KOPT-K1 (cell line): Measurements from ENCODE around the gene GFRA1.

Experiments
- H3K27ac ChIP-seq: fragments of 200-600 bp; sonication (generic); 2 replicates; pipeline ENCODE4 v1.5.1; 2016; ENCODE audit warnings: antibody characterized with exemption, mild to moderate bottlenecking, low read depth, low read length; ENCODE audit not compliant: poor library complexity, severe bottlenecking
- H3K36me3 ChIP-seq: fragments of 200-600 bp; sonication (generic); 2 replicates; pipeline ENCODE4 v1.5.1; 2017; ENCODE audit warnings: antibody characterized with exemption, mild to moderate bottlenecking, low read length, moderate library complexity; ENCODE audit not compliant: insufficient read depth
- H3K9me3 ChIP-seq: fragments of 200-600 bp; sonication (generic); 2 replicates; pipeline ENCODE4 v1.5.1; 2017; ENCODE audit warnings: antibody characterized with exemption, low read length, mild to moderate bottlenecking; ENCODE audit not compliant: insufficient read depth, poor library complexity, severe bottlenecking

Gene GFRA1

GRCh38 chr10:116201670-116202430 lies 71.2 kb downstream of the GFRA1 start:
- Histone ChIP-seq H3K9me3 (no peaks in the 10 kb centered on the region), H3K27ac (no peak overlapping the region), H3K36me3 (no peaks in the 10 kb centered on the region)

GRCh38 chr10:116201011-116201410 lies 72.0 kb downstream of the GFRA1 start:
- no peak overlapping the region for H3K27ac ChIP-seq
- H3K9me3 ChIP-seq: no peaks in the 10 kb centered on the region
- no peaks in the 10 kb centered on the region for H3K36me3 ChIP-seq

- no peaks in the 10 kb centered on the region for H3K36me3 ChIP-seq
- peaks cover 8% of the 10 kb centered on the region for H3K9me3 ChIP-seq
- H3K27ac ChIP-seq: no peak overlapping the region
These were observed 74.3 kb downstream of the GFRA1 start for GRCh38 chr10:116198676-116199035.

GRCh38 chr10:116197946-116198675 lies 74.9 kb downstream of the GFRA1 start:
- Histone ChIP-seq H3K36me3 (no peaks in the 10 kb centered on the region), H3K27ac (no peak overlapping the region), H3K9me3 (peaks cover 8% of the 10 kb centered on the region)

GRCh38 chr10:116195583-116195982 lies 77.4 kb downstream of the GFRA1 start:
- H3K36me3 ChIP-seq: no peaks in the 10 kb centered on the region
- peaks cover 8% of the 10 kb centered on the region for H3K9me3 ChIP-seq
- no peak overlapping the region for H3K27ac ChIP-seq

GRCh38 chr10:116195039-116195438 lies 78.0 kb downstream of the GFRA1 start:
- H3K27ac ChIP-seq: no peak overlapping the region
- no peaks in the 10 kb centered on the region for H3K36me3 ChIP-seq
- H3K9me3 ChIP-seq: peaks cover 8% of the 10 kb centered on the region

GRCh38 chr10:116194061-116194460 lies 78.9 kb downstream of the GFRA1 start:
- Histone ChIP-seq H3K36me3 (no peaks in the 10 kb centered on the region), H3K9me3 (peaks cover 8% of the 10 kb centered on the region), H3K27ac (no peak overlapping the region)

GRCh38 chr10:116190883-116191282 lies 82.1 kb downstream of the GFRA1 start:
- H3K36me3 ChIP-seq: no peaks in the 10 kb centered on the region
- peaks cover 7% of the 10 kb centered on the region for H3K9me3 ChIP-seq
- no peak overlapping the region for H3K27ac ChIP-seq

GRCh38 chr10:116186273-116186672 lies 86.7 kb downstream of the GFRA1 start:
- H3K9me3 ChIP-seq: no peaks in the 10 kb centered on the region
- no peak overlapping the region for H3K27ac ChIP-seq
- no peaks in the 10 kb centered on the region for H3K36me3 ChIP-seq

- H3K9me3 ChIP-seq: no peaks in the 10 kb centered on the region
- no peak overlapping the region for H3K27ac ChIP-seq
- no peaks in the 10 kb centered on the region for H3K36me3 ChIP-seq
These were observed 87.7 kb downstream of the GFRA1 start for GRCh38 chr10:116185199-116185867.

GRCh38 chr10:116184512-116184794 lies 88.6 kb downstream of the GFRA1 start:
- no peaks in the 10 kb centered on the region for H3K9me3 ChIP-seq
- H3K36me3 ChIP-seq: no peaks in the 10 kb centered on the region

GRCh38 chr10:116183733-116184511 lies 89.1 kb downstream of the GFRA1 start:
- Histone ChIP-seq H3K9me3 (no peaks in the 10 kb centered on the region), H3K36me3 (no peaks in the 10 kb centered on the region), H3K27ac (no peak overlapping the region)

More at GRCh38 chr10:116184512-116184794, 88.6 kb downstream of the GFRA1 start:
- no peak overlapping the region for H3K27ac ChIP-seq

GRCh38 chr10:116182426-116182825 lies 90.6 kb downstream of the GFRA1 start:
- Histone ChIP-seq H3K27ac (no peak overlapping the region), H3K9me3 (no peaks in the 10 kb centered on the region), H3K36me3 (no peaks in the 10 kb centered on the region)

- H3K9me3 ChIP-seq: no peaks in the 10 kb centered on the region
- H3K27ac ChIP-seq: no peak overlapping the region
- no peaks in the 10 kb centered on the region for H3K36me3 ChIP-seq
These were observed 94.9 kb downstream of the GFRA1 start for GRCh38 chr10:116178086-116178605.

GRCh38 chr10:116175231-116175630 lies 97.8 kb downstream of the GFRA1 start:
- H3K27ac ChIP-seq: no peak overlapping the region
- H3K9me3 ChIP-seq: no peaks in the 10 kb centered on the region
- no peaks in the 10 kb centered on the region for H3K36me3 ChIP-seq
